Amniotic stem cell (primary cell): Measurements from ENCODE around the gene ARFRP1.
"Not testable (repeated sequence)": the region's sequence is repeated elsewhere in the genome, so short reads cannot be mapped to it uniquely, and the experiment has no call there.

Source experiments
- DNase-seq: peaks from one replicate; lab custom pipeline; 2025; lab: John Stamatoyannopoulos, UW

ARFRP1 gene

GRCh38 chr20:63675681-63676368, 32.0 kb downstream of the ARFRP1 start:
- no peak for DNase-seq

GRCh38 chr20:63673951-63674350, 33.8 kb downstream of the ARFRP1 start:
- no peak for DNase-seq

GRCh38 chr20:63672666-63673065, 35.1 kb downstream of the ARFRP1 start:
- no peak for DNase-seq

DNA sequence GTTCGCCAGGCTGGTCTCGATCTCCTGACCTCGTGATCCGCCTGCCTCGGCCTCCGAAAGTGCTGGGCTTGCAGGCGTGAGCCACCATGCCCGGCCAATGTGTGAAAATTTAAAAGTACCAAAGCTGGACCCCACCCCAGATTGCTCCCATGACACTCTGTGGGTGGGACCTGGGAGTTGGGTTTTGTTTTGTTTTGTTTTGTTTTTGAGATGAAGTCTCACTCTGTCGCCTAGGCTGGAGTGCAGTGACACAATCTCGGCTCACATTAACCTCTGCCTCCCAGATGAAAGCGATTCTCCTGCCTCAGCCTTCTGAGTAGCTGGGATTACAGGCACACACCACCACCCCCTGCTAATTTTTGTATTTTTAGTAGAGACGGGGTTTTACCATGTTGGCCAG, 36.1 kb downstream of the ARFRP1 start:
- not testable (repeated sequence) for DNase-seq

DNA sequence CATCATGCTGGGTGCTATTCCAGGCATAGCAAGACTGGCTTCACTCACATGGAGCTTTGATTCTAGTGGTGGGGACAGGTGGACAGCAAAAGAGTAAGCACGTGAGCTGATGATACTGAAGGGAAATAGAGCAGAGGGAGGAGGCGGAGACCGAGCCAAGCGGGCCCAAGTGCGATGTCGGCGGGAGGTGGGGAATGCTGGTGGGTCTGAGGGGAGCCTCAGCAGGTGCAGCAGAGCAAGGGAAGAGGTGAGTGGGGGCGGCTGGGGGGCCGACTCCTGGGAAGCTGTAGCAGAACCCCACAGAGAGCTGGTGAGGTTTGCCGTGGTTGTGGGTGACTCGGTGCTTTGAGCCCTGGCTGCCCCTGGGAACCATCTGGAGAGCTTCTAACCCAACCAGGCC, 39.4 kb downstream of the ARFRP1 start:
- DNase-seq: no peak

GRCh38 chr20:63667858-63668257, 39.9 kb downstream of the ARFRP1 start:
- no peak for DNase-seq

DNA sequence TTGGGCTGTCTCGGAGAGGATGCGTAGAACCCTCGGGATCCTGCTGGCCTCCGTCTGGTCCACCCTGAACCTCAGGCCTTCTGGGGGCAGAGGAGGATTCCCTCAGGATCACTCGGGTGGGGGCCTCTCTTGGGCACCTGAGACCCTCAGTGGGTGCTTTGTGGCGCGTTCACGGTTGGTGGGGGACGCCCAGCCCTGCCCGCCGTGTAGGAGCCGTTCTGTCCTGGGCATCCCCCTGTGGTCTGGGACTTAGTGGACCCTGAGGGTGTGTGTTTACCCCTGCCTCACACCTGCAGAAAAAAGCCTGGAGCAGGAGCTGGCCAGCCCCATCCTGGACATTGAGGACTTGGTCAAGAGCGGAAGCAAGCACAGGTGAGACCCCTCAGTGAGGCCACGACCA, 42.1 kb downstream of the ARFRP1 start:
- no peak for DNase-seq

DNA sequence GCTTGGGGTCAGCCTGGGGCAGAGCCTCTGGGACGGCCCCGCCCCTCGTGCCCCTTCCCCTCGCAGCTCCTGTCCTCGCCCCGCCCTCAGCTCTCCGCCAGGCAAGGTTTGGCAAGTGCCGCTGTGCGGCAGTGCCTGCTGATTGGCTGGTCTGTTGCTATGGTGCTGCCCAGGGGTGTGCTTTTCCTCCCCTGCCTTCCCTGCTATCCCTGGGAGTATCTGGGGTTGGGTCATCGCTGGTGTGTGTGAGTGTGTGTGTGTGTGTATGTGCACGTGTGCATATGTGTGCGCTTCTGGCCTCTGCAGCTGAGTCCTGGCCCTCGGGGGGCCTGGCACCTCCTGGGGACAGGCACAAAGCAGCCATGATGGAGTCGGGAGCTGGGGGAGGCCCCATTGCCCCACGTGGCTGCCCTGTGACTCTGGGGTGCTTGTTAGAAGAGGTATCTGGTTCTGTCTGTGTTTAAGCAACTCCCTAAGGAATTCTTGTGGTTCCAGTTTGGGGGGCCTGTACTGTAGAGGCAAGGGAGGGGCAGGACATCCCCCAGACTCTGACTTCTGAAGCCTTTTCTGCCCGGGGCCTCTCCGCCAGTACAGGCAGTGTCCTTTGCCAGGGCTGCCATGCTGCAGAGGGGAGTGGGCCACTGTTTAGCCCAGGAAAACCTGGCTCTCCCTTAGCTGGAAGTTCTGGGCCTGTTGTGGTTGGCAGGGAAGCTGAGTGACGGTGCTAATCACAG, 42.7 kb downstream of the ARFRP1 start:
- DNase-seq: no peak

GRCh38 chr20:63664143-63664851, 43.5 kb downstream of the ARFRP1 start:
- DNase-seq: no peak

- DNase-seq: no peak
Observed at GRCh38 chr20:63663332-63664066, 44.3 kb downstream of the ARFRP1 start.

DNA sequence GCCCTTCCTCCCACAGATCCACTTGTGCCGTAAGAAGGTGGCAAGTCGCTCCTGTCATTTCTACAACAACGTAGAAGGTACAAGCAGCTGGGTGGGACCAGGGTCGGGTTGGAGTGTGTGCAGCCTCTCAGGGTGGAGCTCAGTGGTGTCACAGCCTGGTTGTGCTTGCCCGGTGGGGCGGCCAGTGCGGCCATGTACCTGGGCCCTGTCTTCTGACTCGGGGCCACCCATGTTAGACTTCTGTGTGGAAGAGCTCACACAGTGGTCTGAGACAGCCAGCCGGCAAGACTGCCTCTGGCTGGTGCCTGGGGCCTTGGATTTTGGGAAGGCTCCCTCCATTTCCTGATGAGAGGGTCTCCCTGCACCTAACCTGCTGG, 45.0 kb downstream of the ARFRP1 start:
- no peak for DNase-seq

DNA sequence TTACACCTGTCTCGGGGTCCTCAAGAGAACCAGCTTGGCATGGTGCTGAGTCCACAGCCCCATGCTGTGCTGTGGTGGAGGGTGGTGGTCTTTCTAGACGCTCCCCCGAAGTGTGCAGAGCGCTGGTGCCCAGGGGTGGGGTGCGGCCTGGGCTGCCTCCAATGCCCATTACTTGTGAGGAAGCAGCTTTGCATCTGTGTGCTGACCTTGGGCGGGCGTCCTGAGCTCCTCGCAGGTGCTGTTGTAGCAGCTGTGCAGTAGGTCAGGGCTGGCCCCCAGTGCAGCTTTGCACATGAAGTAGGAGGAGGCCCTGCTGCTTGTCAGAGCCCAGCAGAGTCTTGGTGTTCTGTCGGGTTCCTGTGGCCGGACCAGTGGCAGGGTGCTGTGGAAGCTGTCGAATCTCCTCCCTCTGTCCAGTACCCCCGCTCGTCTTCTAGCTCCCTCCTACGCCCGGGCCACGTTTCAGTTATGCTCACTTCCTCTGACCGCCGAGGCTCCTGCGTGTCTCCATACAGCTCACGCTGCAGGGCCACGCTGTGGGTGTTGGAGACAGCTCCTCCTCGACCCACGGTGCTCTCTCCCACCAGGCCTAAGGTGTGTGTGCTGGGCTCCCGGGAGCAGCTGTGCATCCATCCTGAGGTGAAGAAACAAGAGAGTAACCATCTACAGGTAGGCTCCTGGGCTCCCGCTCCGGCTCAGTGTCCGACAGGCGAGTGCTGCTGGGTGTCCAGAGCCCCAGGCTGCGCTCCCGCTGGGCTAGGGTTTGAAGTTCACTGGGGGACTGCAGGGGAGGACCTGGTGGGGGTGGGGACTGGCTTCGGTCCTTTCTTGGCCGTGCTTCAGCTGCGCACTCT, 45.6 kb downstream of the ARFRP1 start:
- no peak for DNase-seq

DNA sequence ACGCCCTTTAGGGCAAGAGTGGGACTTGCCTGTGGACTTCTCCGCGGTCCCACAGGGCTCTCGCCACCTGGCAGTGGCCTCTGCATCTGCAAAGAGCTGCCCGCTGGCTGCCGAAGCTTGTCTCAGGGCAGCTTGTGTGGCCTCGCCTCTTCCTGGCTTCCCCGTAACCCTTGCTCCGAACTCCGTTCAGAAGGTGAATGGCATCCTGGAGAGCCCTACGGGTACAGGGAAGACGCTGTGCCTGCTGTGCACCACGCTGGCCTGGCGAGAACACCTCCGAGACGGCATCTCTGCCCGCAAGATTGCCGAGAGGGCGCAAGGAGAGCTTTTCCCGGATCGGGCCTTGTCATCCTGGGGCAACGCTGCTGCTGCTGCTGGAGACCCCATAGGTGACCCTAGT, 46.7 kb downstream of the ARFRP1 start:
- no peak for DNase-seq

- DNase-seq: no peak
Observed at GRCh38 chr20:63660622-63661021, 47.2 kb downstream of the ARFRP1 start.

DNA sequence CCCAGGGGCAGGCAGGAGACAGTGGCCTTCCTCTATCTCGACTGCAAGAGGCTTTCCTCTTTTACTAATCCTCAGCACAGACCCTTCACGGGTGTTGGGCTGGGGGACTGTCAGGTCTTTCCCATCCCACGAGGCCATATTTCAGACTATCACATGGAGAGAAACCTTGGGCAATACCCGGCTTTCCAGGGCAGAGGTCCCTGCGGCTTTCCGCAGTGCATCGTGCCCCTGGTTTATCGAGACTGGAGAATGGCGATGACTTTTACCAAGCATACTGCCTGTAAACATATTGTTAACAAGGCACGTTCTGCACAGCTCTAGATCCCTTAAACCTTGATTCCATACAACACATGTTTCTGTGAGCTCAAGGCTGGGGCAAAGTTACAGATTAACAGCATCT, 47.6 kb downstream of the ARFRP1 start:
- DNase-seq: not testable (repeated sequence)

DNA sequence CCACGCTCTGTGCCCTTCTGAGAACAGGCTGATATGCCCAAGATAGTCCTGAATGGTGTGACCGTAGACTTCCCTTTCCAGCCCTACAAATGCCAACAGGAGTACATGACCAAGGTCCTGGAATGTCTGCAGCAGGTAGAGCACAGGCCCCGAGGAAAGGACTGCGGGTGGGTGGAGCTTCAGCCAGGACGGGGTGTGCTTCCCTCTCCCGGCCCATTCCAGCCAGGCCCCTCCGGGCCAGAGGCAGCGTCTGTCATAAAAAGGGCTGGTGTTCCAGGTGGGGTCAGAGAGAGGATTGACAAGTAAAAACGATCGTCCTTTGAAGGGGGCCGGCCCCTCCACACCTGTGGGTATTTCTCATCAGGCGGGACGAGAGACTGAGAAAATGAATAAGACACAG, 48.4 kb downstream of the ARFRP1 start:
- DNase-seq: no peak

GRCh38 chr20:63658749-63659187, 49.0 kb downstream of the ARFRP1 start:
- no peak for DNase-seq

DNA sequence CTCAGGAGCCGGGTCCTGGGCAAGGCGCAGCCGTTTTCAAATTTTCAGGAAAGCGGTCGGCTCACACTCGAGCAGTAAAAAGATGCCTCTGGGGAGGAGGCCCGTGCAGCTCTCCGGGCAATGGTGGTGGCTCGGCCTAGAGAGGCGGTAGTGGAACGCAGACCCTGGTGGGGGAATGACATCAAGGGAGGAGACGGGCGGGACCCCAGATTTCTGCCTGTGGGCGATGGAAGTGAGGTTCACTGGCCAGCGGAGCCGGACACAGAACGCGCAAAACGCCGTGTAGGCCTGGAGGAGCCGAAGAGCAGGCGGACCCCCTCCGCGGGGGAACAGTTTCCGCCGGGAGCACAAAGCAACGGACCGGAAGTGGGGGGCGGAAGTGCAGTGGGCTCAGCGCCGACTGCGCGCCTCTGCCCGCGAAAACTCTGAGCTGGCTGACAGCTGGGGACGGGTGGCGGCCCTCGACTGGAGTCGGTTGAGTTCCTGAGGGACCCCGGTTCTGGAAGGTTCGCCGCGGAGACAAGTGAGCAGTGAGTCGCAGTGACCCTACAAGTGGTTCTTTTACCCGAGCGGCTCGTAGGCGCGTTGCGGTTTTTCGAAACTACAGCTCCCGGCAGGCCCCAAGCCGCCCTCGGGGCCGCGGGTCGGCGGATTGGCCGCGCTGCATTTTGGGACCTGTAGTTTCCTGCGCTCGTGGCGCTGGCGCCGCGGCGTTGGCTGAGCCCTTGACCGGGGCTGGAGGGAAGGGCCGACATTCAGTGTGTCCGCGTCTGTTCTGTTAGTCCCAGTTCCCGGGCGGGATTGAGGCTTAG, 49.6 kb downstream of the ARFRP1 start, which contains the start of gene RTEL1:
Gene RTEL1 (plus strand): TSS at position 376 of the 812 bp plus-strand sequence. CDS start 1,091 bp downstream, outside the sequence.
- peak; percentile 80 for DNase-seq

- no peak for DNase-seq
Observed at GRCh38 chr20:63657260-63657936, 50.4 kb downstream of the ARFRP1 start.

GRCh38 chr20:63656451-63656850, 51.3 kb downstream of the ARFRP1 start:
- no peak for DNase-seq
